ENCODE data around the gene RPL26.
A peak's percentile ranks its signal among the peaks of the same experiment; 100 is the strongest.
"Not testable (repeated sequence)": the region's sequence is repeated elsewhere in the genome, so short reads cannot be mapped to it uniquely, and the experiment has no call there.

RPL26 gene

GRCh38 chr17:8409966-8410882, 27.2 kb upstream of the RPL26 start:
- no peak overlapping the region for H3K27ac Mint-ChIP-seq
- H3K36me3 Mint-ChIP-seq = no peaks in the 10 kb centered on the region
- ATAC-seq (replicated peaks) = peak; percentile 77 to 81
- DNase-seq = peak; percentile 42
- H3K4me3 Mint-ChIP-seq = peak overlapping the region in 1 of 2 donors; percentile 31
- H3K4me1 Mint-ChIP-seq = peaks cover 6 to 8% of the 10 kb centered on the region in 2 donors
- H3K9me3 Mint-ChIP-seq = no peaks in the 10 kb centered on the region
- H3K27me3 Mint-ChIP-seq = peaks cover 18 to 31% of the 10 kb centered on the region in 2 donors

DNA sequence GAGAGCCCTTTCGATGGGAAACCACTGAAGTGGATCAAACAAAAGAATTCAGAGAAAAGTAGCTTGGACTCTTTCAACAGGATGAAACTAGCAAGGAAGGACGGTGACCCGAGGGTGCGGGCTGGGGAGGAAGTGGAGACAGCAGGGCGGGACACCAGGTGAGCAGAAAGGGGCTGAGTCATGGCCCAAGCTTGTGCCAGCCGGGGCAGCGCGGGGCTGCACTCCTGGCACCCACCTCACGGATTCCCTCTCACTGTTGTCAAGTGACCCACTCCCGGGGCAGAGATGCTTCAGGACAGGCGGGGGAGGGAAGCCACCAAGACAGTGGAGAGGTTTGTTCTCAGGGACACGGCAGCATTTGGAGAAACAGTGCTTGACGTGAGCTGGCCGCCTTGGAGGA, 25.4 kb upstream of the RPL26 start:
- no peaks in the 10 kb centered on the region for H3K36me3 Mint-ChIP-seq
- H3K4me3 Mint-ChIP-seq = no peak overlapping the region
- DNase-seq (no peak), ATAC-seq (replicated peaks) (no peak)
- H3K27ac Mint-ChIP-seq = peak overlapping the region; percentile 44
- no peaks in the 10 kb centered on the region for H3K9me3 Mint-ChIP-seq
- peaks cover 18 to 25% of the 10 kb centered on the region in 2 donors for H3K27me3 Mint-ChIP-seq
- peaks cover 6 to 8% of the 10 kb centered on the region in 2 donors for H3K4me1 Mint-ChIP-seq

DNA sequence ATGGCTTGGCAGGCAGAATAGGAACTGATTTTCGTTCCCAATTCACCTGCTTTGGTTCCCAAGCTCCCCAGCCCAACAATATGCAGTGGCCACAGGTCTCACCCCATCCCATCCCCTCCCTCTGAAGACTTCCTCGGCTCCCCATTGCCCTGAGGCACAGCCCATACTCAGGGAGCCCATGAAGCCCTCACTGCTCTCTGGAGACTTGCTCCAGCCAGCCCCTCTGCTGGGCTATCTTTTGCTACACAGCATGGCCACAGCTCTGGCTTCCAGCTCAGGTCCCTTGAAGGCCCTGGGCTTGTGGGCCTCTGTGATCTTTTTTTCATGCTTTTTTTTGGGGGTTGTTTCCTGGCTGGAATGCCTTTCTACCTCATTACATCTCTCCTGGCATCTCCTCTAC, 23.2 kb upstream of the RPL26 start:
- no peaks in the 10 kb centered on the region for H3K36me3 Mint-ChIP-seq
- peaks cover 6 to 8% of the 10 kb centered on the region in 2 donors for H3K4me1 Mint-ChIP-seq
- ATAC-seq (replicated peaks) (no peak), DNase-seq (no peak)
- H3K4me3 Mint-ChIP-seq = no peak overlapping the region
- no peak overlapping the region for H3K27ac Mint-ChIP-seq
- peaks cover 27 to 32% of the 10 kb centered on the region in 2 donors for H3K27me3 Mint-ChIP-seq
- H3K9me3 Mint-ChIP-seq = no peaks in the 10 kb centered on the region

- H3K36me3 Mint-ChIP-seq = no peaks in the 10 kb centered on the region
- H3K27ac Mint-ChIP-seq = no peak overlapping the region
- peaks cover 28 to 33% of the 10 kb centered on the region in 2 donors for H3K27me3 Mint-ChIP-seq
- no peak overlapping the region for H3K4me3 Mint-ChIP-seq
- H3K4me1 Mint-ChIP-seq = peaks cover 6 to 8% of the 10 kb centered on the region in 2 donors
- H3K9me3 Mint-ChIP-seq = no peaks in the 10 kb centered on the region
- DNase-seq (no peak), ATAC-seq (replicated peaks) (no peak)
Measured at GRCh38 chr17:8405499-8406016, 22.6 kb upstream of the RPL26 start.

- Mint-ChIP-seq H3K27me3 (peaks cover 26 to 31% of the 10 kb centered on the region in 2 donors), H3K36me3 (no peaks in the 10 kb centered on the region), H3K4me1 (no peaks in the 10 kb centered on the region), H3K4me3 (no peak overlapping the region), H3K9me3 (no peaks in the 10 kb centered on the region), H3K27ac (no peak overlapping the region)
- no peak for ATAC-seq (replicated peaks)
- DNase-seq = no peak
Measured at GRCh38 chr17:8402921-8403536, 20.0 kb upstream of the RPL26 start.

DNA sequence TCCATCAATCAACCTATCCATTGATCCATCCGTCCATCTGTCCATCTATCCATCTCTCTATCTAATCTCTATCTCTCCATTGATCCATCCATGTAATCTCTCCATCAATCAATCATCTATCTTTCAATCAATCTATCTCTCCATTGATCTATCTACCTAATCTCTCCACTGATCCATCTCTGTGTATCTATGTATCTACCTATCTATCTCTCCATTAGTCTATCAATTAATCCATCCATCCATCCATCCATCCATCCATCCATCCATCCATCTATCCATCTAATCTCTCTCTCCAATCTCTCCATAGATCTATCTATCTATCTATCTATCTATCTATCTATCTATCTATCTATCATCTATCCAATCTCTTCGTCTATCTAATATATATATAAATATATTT, 18.1 kb upstream of the RPL26 start:
- H3K27ac Mint-ChIP-seq = no peak overlapping the region
- ATAC-seq (replicated peaks) (no peak), DNase-seq (no peak)
- no peak overlapping the region for H3K4me3 Mint-ChIP-seq
- no peaks in the 10 kb centered on the region for H3K4me1 Mint-ChIP-seq
- H3K36me3 Mint-ChIP-seq = no peaks in the 10 kb centered on the region
- peaks cover 30 to 39% of the 10 kb centered on the region in 2 donors for H3K27me3 Mint-ChIP-seq
- no peaks in the 10 kb centered on the region for H3K9me3 Mint-ChIP-seq

DNA sequence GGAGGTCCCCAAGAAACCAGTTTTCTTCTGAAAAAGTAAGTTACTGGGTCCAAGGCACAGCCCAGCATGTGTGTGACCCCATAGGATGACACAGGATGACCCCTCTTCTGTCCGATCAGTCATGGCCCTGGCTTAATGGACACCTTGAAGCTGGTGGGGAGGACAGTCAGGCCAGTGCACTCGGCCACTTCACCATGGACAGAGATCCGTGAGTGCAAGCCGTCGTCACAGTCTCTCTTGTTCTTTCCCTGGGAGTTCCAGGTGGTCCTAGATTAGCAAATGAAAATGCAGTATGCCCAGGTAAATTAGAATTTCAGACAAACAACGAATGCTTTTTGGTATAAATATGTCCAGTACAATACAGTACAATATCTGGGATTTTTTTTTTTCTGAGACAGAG, 16.0 kb upstream of the RPL26 start:
- ATAC-seq (replicated peaks) (no peak), DNase-seq (no peak)
- H3K36me3 Mint-ChIP-seq = no peaks in the 10 kb centered on the region
- peaks cover 0 to 3% of the 10 kb centered on the region in 2 donors for H3K4me1 Mint-ChIP-seq
- peaks cover 32 to 42% of the 10 kb centered on the region in 2 donors for H3K27me3 Mint-ChIP-seq
- no peaks in the 10 kb centered on the region for H3K9me3 Mint-ChIP-seq
- H3K4me3 Mint-ChIP-seq = no peak overlapping the region
- no peak overlapping the region for H3K27ac Mint-ChIP-seq

DNA sequence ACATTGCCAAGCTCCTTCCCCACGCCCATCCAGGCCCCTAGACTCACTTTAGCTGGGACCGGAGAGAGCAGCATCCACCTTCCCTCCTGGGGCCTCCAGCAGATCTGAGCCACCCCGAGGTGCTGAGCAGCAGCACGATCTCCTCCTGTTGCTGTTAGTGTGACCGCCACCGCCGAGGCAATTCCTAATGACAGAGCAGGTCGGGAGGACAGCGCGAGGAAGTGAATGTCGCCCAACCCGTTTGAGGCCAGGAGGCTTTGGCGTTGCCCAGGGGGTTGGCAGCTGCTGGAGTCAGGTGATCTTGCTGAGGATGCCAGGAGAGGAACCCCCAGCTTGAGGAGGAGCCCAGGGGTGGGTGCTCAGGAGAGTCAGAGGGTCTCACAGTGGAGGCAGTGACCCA, 14.6 kb upstream of the RPL26 start, which contains the start of gene RNF222:
RNF222 (minus strand) TSS at position 192 of the 400 bp plus-strand sequence. CDS start 4,366 bp downstream, outside the sequence.
- H3K36me3 Mint-ChIP-seq = no peaks in the 10 kb centered on the region
- H3K27ac Mint-ChIP-seq = peak within 1 kb of the TSS; percentile 66
- H3K27me3 Mint-ChIP-seq = peaks cover 27 to 37% of the 10 kb centered on the region in 2 donors
- DNase-seq (no peak), ATAC-seq (replicated peaks) (no peak)
- H3K4me3 Mint-ChIP-seq = no peak within 1 kb of the TSS
- no peaks in the 10 kb centered on the region for H3K9me3 Mint-ChIP-seq
- peaks cover 5 to 10% of the 10 kb centered on the region in 2 donors for H3K4me1 Mint-ChIP-seq

DNA sequence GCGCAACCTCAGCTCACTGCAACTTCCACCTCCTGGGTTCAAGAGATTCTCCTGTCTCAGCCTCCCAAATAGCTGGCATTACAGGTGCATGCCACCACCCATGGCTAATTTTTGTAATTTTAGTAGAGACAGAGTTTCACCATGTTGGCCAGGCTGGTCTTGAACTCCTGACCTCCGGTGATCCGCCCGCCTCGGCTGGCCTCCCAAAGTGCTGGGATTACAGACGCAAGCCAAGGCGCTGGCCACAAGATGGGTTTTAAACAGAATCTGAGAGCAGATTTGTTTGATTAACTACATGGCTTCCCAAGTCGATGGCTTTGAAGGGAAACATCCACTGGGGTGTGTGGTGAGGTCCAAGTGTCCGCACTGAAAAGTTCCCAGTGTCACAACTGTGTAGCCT, 11.5 kb upstream of the RPL26 start:
- not testable (repeated sequence) for DNase-seq; ATAC-seq (replicated peaks); H3K36me3 Mint-ChIP-seq; H3K9me3 Mint-ChIP-seq; H3K4me3 Mint-ChIP-seq; H3K27ac Mint-ChIP-seq
- H3K27me3 Mint-ChIP-seq = peaks cover 17 to 26% of the 10 kb centered on the region in 2 donors
- H3K4me1 Mint-ChIP-seq = peaks cover 5 to 10% of the 10 kb centered on the region in 2 donors

DNA sequence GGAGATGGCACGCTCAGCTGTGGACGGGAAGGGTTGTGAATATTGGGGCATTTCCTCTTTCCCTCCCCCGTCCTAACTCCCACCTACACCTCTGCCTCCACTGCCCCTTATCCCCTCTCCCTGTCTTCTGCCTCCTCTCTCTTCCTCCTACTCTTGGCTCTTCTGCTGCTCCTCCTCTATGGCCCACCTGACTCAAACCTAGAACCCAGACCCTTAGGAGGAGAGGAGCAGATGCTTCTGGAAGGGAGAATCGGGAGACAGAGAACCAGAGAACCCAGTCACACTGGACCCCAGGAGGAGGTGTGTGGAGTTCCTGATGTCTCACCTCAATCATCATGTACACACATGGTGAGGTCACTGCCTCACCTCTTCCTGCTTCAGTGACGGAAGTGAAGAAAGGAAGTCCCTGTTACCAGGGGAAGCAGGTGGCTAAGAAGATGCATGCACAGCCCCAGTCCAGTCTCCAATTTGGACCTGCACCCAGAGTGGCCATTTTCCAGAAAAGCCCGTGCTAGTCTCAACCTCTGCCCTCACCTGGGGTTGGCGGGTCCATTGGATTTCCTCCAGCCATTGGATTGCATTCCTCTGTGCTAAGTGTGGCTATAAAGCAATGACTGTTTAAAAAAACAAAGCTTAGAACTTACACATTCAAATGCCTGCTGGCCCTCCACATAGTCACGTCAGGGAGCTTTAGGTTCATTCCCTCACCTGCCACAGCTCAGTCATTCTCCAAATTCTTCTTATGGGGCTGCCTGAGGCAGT, 10.7 kb upstream of the RPL26 start:
- Mint-ChIP-seq H3K4me1 (peaks cover 5 to 10% of the 10 kb centered on the region in 2 donors), H3K27me3 (peaks cover 17 to 26% of the 10 kb centered on the region in 2 donors), H3K9me3 (no peaks in the 10 kb centered on the region), H3K27ac (peak overlapping the region; percentile 49), H3K4me3 (no peak overlapping the region), H3K36me3 (no peaks in the 10 kb centered on the region)
- peak; percentile 77 to 90 for ATAC-seq (replicated peaks)
- no peak for DNase-seq

DNA sequence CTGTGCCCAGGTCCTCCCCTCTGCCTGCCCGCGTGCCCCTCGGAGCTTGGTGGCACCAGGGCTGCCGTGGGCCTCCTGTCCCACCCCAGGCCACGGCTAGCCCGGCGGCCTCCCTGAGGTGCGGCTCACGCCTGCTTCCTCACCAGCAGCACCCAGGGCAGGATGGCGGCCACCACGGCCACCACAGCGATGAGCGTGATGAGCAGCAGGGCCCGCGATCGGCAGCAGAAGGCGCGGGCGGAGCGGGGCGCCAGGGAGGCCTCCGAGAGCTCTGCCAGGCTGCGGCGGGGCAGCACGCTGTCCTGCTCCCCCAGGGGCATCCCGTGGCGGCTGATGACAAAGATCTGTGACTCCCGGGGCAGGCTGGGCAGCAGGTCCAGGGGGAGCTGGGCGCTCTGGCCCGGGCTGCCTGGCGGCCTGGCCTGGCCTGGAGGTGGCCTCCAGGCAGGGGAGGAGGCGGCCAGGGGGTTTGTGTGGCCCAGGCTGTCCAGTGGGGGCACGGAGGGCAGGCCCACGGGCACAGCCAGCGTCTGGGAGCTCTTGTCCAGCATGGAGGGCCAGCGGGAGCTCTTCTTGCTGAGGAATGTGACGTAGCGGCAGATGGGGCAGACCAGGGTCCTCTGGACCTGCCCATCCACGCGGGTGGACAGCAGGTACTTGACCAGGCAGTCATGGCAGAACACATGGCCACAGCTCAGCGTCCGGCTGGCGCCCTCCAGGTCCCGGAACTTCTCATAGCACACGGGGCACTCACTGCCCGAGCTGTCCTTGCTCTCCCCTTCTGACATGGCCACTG, 9.9 kb upstream of the RPL26 start:
- ATAC-seq (replicated peaks) = no peak

GRCh38 chr17:8392274-8392673, 9.3 kb upstream of the RPL26 start:
- Mint-ChIP-seq H3K4me3 (no peak overlapping the region), H3K9me3 (no peaks in the 10 kb centered on the region)

More for the DNA sequence above, 9.9 kb upstream of the RPL26 start:
- Mint-ChIP-seq H3K27me3 (peaks cover 13 to 21% of the 10 kb centered on the region in 2 donors), H3K9me3 (no peaks in the 10 kb centered on the region), H3K4me3 (no peak overlapping the region), H3K4me1 (peaks cover 5 to 10% of the 10 kb centered on the region in 2 donors), H3K27ac (no peak overlapping the region), H3K36me3 (no peaks in the 10 kb centered on the region)
- DNase-seq = no peak

GRCh38 chr17:8391711-8392110, 8.7 kb upstream of the RPL26 start:
- Mint-ChIP-seq H3K4me3 (no peak overlapping the region), H3K4me1 (peaks cover 8 to 12% of the 10 kb centered on the region in 2 donors), H3K9me3 (no peaks in the 10 kb centered on the region), H3K27ac (no peak overlapping the region), H3K36me3 (peaks cover under 1 to 2% of the 10 kb centered on the region in 2 donors), H3K27me3 (peaks cover 7 to 10% of the 10 kb centered on the region in 2 donors)
- DNase-seq (no peak), ATAC-seq (replicated peaks) (no peak)

More at GRCh38 chr17:8392274-8392673, 9.3 kb upstream of the RPL26 start:
- ATAC-seq (replicated peaks) (no peak), DNase-seq (no peak)
- H3K27ac Mint-ChIP-seq = no peak overlapping the region
- H3K27me3 Mint-ChIP-seq = peaks cover 8 to 15% of the 10 kb centered on the region in 2 donors
- peaks cover 8 to 10% of the 10 kb centered on the region in 2 donors for H3K4me1 Mint-ChIP-seq
- peaks cover 0 to 2% of the 10 kb centered on the region in 2 donors for H3K36me3 Mint-ChIP-seq

Data from stimulated activated naive B cell treated with anti-CD40 and anti-IgM and Interleukin-4, amounts not matched to agents 10 μg/mL and 1 μg/mL and 100 μg/mL, for 72 hours (primary cell).